ENCODE results near the gene PLA2G4E.

Gene PLA2G4E

GRCh38 chr15:42018306-42019224 is 2.3 kb downstream of the PLA2G4E start:
- no peak for DNase-seq (ENCODE audit: low spot score)

- no peak for DNase-seq (ENCODE audit: low spot score)
Observed at GRCh38 chr15:42016971-42017370, 3.9 kb downstream of the PLA2G4E start.

GRCh38 chr15:42014406-42014805 is 6.4 kb downstream of the PLA2G4E start:
- DNase-seq (ENCODE audit: low spot score) = no peak

GRCh38 chr15:42012928-42013482 is 7.8 kb downstream of the PLA2G4E start:
- no peak for DNase-seq (ENCODE audit: low spot score)

- DNase-seq (ENCODE audit: low spot score) = no peak
Observed at GRCh38 chr15:42012241-42012640, 8.6 kb downstream of the PLA2G4E start.

- no peak for DNase-seq (ENCODE audit: low spot score)
Observed at GRCh38 chr15:42011074-42011473, 9.8 kb downstream of the PLA2G4E start.

- peak; percentile 20 for DNase-seq (ENCODE audit: low spot score)
Observed at GRCh38 chr15:42010434-42010833, 10.4 kb downstream of the PLA2G4E start.

GRCh38 chr15:42009474-42009873 is 11.4 kb downstream of the PLA2G4E start:
- no peak for DNase-seq (ENCODE audit: low spot score)

- no peak for DNase-seq (ENCODE audit: low spot score)
Observed at GRCh38 chr15:42009022-42009421, 11.8 kb downstream of the PLA2G4E start.

- DNase-seq (ENCODE audit: low spot score) = no peak
Observed at GRCh38 chr15:42007386-42007785, 13.5 kb downstream of the PLA2G4E start.

- DNase-seq (ENCODE audit: low spot score) = no peak
Observed at GRCh38 chr15:42002333-42002732, 18.5 kb downstream of the PLA2G4E start.

- DNase-seq (ENCODE audit: low spot score) = no peak
Observed at GRCh38 chr15:42001236-42001635, 19.6 kb downstream of the PLA2G4E start.

- no peak for DNase-seq (ENCODE audit: low spot score)
Observed at GRCh38 chr15:41999290-42000285, 21.3 kb downstream of the PLA2G4E start.

- DNase-seq (ENCODE audit: low spot score) = no peak
Observed at GRCh38 chr15:41997845-41998244, 23.0 kb downstream of the PLA2G4E start.

GRCh38 chr15:41996921-41997592 is 23.8 kb downstream of the PLA2G4E start:
- no peak for DNase-seq (ENCODE audit: low spot score)

GRCh38 chr15:41996376-41996775 is 24.5 kb downstream of the PLA2G4E start:
- DNase-seq (ENCODE audit: low spot score) = no peak

GRCh38 chr15:41995476-41995855 is 25.4 kb downstream of the PLA2G4E start:
- no peak for DNase-seq (ENCODE audit: low spot score)

GRCh38 chr15:41994772-41995475 is 25.9 kb downstream of the PLA2G4E start:
- no peak for DNase-seq (ENCODE audit: low spot score)

- no peak for DNase-seq (ENCODE audit: low spot score)
Observed at GRCh38 chr15:41994171-41994650, 26.6 kb downstream of the PLA2G4E start.

GRCh38 chr15:41993472-41994170 is 27.2 kb downstream of the PLA2G4E start:
- no peak for DNase-seq (ENCODE audit: low spot score)
